Measurements from ENCODE around the gene MYLK.
A peak's percentile ranks its signal among the peaks of the same experiment; 100 is the strongest.

Gene MYLK

DNA sequence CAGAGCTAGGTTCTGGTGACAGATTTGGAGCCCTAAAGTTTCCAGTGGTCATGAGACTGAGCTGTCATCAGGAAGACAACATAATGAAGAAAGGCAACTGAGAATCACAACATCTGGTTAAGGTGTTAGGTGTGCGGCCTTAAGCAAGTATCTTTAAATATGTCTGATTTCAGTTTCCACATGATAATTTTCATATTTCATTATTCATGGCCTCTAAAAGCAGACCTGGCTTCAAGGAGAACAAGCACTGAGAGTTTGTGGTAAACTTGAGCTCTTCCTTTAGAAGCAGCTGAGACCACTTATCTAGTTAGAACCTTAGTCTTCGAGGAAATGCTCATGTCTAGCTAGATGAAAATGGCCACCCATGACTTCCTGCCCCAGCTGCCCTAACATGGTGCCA, 25.7 kb upstream of the MYLK start:
- no peak overlapping the region for H3K4me3 ChIP-seq (ENCODE audit: low read depth, low read length, poor library complexity, severe bottlenecking)
- H2AFZ ChIP-seq (ENCODE audit: low read length), result no peak overlapping the region
- H3K79me2 ChIP-seq (ENCODE audit: insufficient read depth, low read length), result no peaks in the 10 kb centered on the region
- H4K20me1 ChIP-seq (ENCODE audit: insufficient read depth, low read length), result no peaks in the 10 kb centered on the region
- H3K27ac ChIP-seq (ENCODE audit: low read depth, low read length, poor library complexity, severe bottlenecking), result no peak overlapping the region
- TF ChIP-seq CTCF (IDR thresholded peaks at IDR 0.05; ENCODE audit: low read length) (no peak), EZH2 (IDR thresholded peaks at IDR 0.05; ENCODE audit: borderline replicate concordance, low read length) (no peak)
- no peaks in the 10 kb centered on the region for H3K9me2 ChIP-seq (ENCODE audit: low read depth, low read length)
- no peak overlapping the region for H3K4me2 ChIP-seq (ENCODE audit: low read length)
- no peak overlapping the region for H3K9ac ChIP-seq (ENCODE audit: low read length)
- H3K4me1 ChIP-seq (ENCODE audit: insufficient read depth, low read length, severe bottlenecking), result no peaks in the 10 kb centered on the region
- H3K27me3 ChIP-seq (ENCODE audit: insufficient read depth, low read length), result no peaks in the 10 kb centered on the region
- H3F3A ChIP-seq (ENCODE audit: insufficient read depth, low read length), result no peaks in the 10 kb centered on the region
- no peaks in the 10 kb centered on the region for H3K9me3 ChIP-seq (ENCODE audit: low read length)
- peaks cover 2% of the 10 kb centered on the region for H3K36me3 ChIP-seq (ENCODE audit: insufficient read depth, low read length)

DNA sequence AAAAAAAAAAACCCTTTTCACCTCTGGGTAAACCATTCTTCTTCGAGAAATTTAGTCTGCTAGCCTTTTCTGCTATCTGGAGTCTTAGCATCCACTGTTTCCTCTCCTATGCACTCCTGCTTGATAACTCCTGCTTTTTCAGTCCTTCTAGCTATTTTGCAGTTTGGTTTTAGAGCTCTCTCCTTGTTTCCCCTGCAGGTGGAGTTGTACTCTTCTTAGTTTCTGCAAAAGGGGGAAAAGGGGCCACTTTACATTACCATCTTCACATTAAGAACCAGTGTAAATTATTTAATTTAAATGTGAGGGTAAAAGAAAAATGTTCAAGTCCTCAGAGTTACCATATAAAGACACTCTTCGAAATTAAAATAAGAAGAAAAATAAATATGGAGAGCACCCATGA, 23.6 kb upstream of the MYLK start:
- TF ChIP-seq CTCF (IDR thresholded peaks at IDR 0.05; ENCODE audit: low read length), result peak; percentile 25; the same call in 1 of the 2 replicates
- TF ChIP-seq EZH2 (IDR thresholded peaks at IDR 0.05; ENCODE audit: borderline replicate concordance, low read length), result no peak
- Histone ChIP-seq H3K27me3 (ENCODE audit: insufficient read depth, low read length) (no peaks in the 10 kb centered on the region), H3K79me2 (ENCODE audit: insufficient read depth, low read length) (no peaks in the 10 kb centered on the region), H4K20me1 (ENCODE audit: insufficient read depth, low read length) (no peaks in the 10 kb centered on the region), H2AFZ (ENCODE audit: low read length) (no peak overlapping the region), H3K4me3 (ENCODE audit: low read depth, low read length, poor library complexity, severe bottlenecking) (no peak overlapping the region), H3K9ac (ENCODE audit: low read length) (no peak overlapping the region), H3K9me3 (ENCODE audit: low read length) (no peaks in the 10 kb centered on the region), H3F3A (ENCODE audit: insufficient read depth, low read length) (no peaks in the 10 kb centered on the region), H3K27ac (ENCODE audit: low read depth, low read length, poor library complexity, severe bottlenecking) (no peak overlapping the region), H3K36me3 (ENCODE audit: insufficient read depth, low read length) (no peaks in the 10 kb centered on the region), H3K9me2 (ENCODE audit: low read depth, low read length) (no peaks in the 10 kb centered on the region), H3K4me1 (ENCODE audit: insufficient read depth, low read length, severe bottlenecking) (no peaks in the 10 kb centered on the region), H3K4me2 (ENCODE audit: low read length) (no peak overlapping the region)

DNA sequence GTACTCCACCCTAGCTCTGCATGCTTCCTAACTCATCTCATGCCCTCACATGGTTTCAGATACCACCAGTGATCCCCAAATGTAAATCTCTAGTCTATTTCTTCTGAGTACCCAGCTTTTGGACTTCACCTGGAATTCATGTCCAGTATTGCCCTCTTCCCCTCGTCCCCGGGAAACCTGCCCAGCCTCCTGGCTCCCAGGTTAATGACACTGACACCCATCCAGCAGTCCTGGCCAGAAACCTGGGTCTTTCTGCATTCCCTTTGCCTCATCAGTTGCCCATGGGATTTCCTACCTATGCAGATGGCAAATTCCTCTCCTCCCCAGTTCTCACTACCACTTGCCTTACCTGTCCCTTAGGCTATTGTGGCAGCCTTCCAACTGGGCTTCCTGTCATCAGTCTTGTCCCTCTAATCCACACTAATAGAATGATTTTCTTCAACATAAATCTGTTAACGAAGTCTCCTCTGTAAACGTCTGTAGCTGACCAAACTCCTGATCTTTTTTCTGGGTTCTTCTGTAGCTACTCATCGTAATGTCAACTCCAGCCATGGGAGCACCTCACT, 15.3 kb upstream of the MYLK start:
- Histone ChIP-seq H3K27me3 (ENCODE audit: insufficient read depth, low read length) (no peaks in the 10 kb centered on the region), H3K4me2 (ENCODE audit: low read length) (no peak overlapping the region), H3K79me2 (ENCODE audit: insufficient read depth, low read length) (no peaks in the 10 kb centered on the region), H3K27ac (ENCODE audit: low read depth, low read length, poor library complexity, severe bottlenecking) (no peak overlapping the region), H3K4me3 (ENCODE audit: low read depth, low read length, poor library complexity, severe bottlenecking) (no peak overlapping the region), H3K9me3 (ENCODE audit: low read length) (no peaks in the 10 kb centered on the region), H3K36me3 (ENCODE audit: insufficient read depth, low read length) (no peaks in the 10 kb centered on the region), H4K20me1 (ENCODE audit: insufficient read depth, low read length) (no peaks in the 10 kb centered on the region), H3F3A (ENCODE audit: insufficient read depth, low read length) (no peaks in the 10 kb centered on the region), H3K4me1 (ENCODE audit: insufficient read depth, low read length, severe bottlenecking) (peaks cover 5% of the 10 kb centered on the region), H2AFZ (ENCODE audit: low read length) (no peak overlapping the region), H3K9me2 (ENCODE audit: low read depth, low read length) (no peaks in the 10 kb centered on the region), H3K9ac (ENCODE audit: low read length) (no peak overlapping the region)
- no peak for TF ChIP-seq EZH2 (IDR thresholded peaks at IDR 0.05; ENCODE audit: borderline replicate concordance, low read length)
- TF ChIP-seq CTCF (IDR thresholded peaks at IDR 0.05; ENCODE audit: low read length), result no peak

Data from OCI-LY1 (cell line).